SK-N-SH (cell line): Measurements from ENCODE around the gene PLD6. TPM values are rescaled to one million over a fixed set of nuclear protein-coding genes. Genes with fewer than 3 reads are reported as not detected.

ENCODE experiments used
- CTCF ChIA-PET: fragments of 300-600, 350-600 bp; formaldehyde crosslinking; extraction: SDS; loops from one replicate; lab custom pipeline; 2021; lab: Yijun Ruan, JAX
- POLR2A ChIA-PET: fragments of 350-600 bp; sonication (Branson Sonifier 250); formaldehyde crosslinking; extraction: SDS; loops from one replicate; lab custom pipeline; 2020; ENCODE audit warnings: antibody characterized with exemption, inconsistent platforms; lab: Yijun Ruan, JAX
- DNase-seq: peaks from one replicate; pipeline ENCODE4 v3.0.0; 2012
- H2AFZ ChIP-seq: fragments of 200-600 bp; sonication (generic); 2 replicates; pipeline ENCODE4 v1.8.1; 2016; ENCODE audit warnings: antibody characterized with exemption, mild to moderate bottlenecking, low read depth
- H3F3A ChIP-seq: fragments of 200-600 bp; sonication (generic); replicated peaks from 2 replicates; pipeline ENCODE3; 2016; ENCODE audit warnings: antibody characterized with exemption, mild to moderate bottlenecking; ENCODE audit not compliant: insufficient read depth
- H3K27ac ChIP-seq, 2 experiments: fragments of 200-500 bp in 1 of 2; fragments of 200-600 bp in 1 of 2; sonication (Bioruptor generic) in 1 of 2; sonication (generic), shearing (Covaris generic) in 1 of 2; 2 replicates each; pipeline versions ENCODE4 v1.5.1 to v1.6.1; 2014 to 2016; ENCODE audit warnings: low read depth in 2 of 2, inconsistent platforms in 1 of 2, low read length in 1 of 2, mild to moderate bottlenecking in 1 of 2, mixed read lengths in 1 of 2
- H3K27me3 ChIP-seq: fragments of 200-600 bp; sonication (generic), shearing (Covaris generic); 2 replicates; pipeline ENCODE4 v1.6.1; 2016; ENCODE audit warnings: mixed run types; ENCODE audit not compliant: insufficient read depth
- H3K36me3 ChIP-seq, 2 experiments: fragments of 200-500 bp in 1 of 2; fragments of 200-600 bp in 1 of 2; sonication (Bioruptor generic) in 1 of 2; sonication (generic) in 1 of 2; replicated peaks in 1 of 2; 2 replicates each; pipeline versions ENCODE3 to v1.5.1; 2014 to 2016; ENCODE audit warnings: low read length in 1 of 2, mild to moderate bottlenecking in 1 of 2; ENCODE audit not compliant: insufficient read depth in 2 of 2, control insufficient read depth in 1 of 2
- H3K4me1 ChIP-seq, 2 experiments: fragments of 200-500 bp in 1 of 2; fragments of 200-600 bp in 1 of 2; sonication (Bioruptor generic) in 1 of 2; sonication (generic), shearing (Covaris generic) in 1 of 2; 2 replicates each; pipeline versions ENCODE4 v1.5.1 to v1.6.1; 2014 to 2016; ENCODE audit warnings: low read depth in 1 of 2, low read length in 1 of 2, mixed run types in 1 of 2; ENCODE audit not compliant: insufficient read depth in 2 of 2, control insufficient read depth in 1 of 2
- H3K4me2 ChIP-seq: fragments of 200-600 bp; sonication (generic), shearing (Covaris generic); 2 replicates; pipeline ENCODE4 v1.6.1; 2017; ENCODE audit warnings: mixed run types
- H3K4me3 ChIP-seq, 2 experiments: fragments of 200-500 bp in 1 of 2; fragments of 200-600 bp in 1 of 2; sonication (Bioruptor generic) in 1 of 2; sonication (generic), shearing (Covaris generic) in 1 of 2; 2 replicates each; pipeline versions ENCODE4 v1.5.1 to v1.8.1; 2014 to 2016; ENCODE audit warnings: low read depth in 2 of 2, inconsistent platforms in 1 of 2, low read length in 1 of 2, mild to moderate bottlenecking in 1 of 2, mixed read lengths in 1 of 2, moderate library complexity in 1 of 2
- H3K79me2 ChIP-seq: fragments of 200-600 bp; sonication (generic); 2 replicates; pipeline ENCODE4 v1.8.1; 2017; ENCODE audit warnings: mild to moderate bottlenecking; ENCODE audit not compliant: insufficient read depth
- H3K9ac ChIP-seq: fragments of 200-600 bp; sonication (generic); 2 replicates; pipeline ENCODE4 v1.6.1; 2017; ENCODE audit warnings: mixed run types
- H3K9me2 ChIP-seq: fragments of 200-600 bp; sonication (generic); 2 replicates; pipeline ENCODE4 v1.6.1; 2017; ENCODE audit warnings: mixed run types
- H3K9me3 ChIP-seq: fragments of 200-600 bp; sonication (generic); 2 replicates; pipeline ENCODE4 v1.6.1; 2017; ENCODE audit warnings: mixed run types, mild to moderate bottlenecking, moderate library complexity
- H4K20me1 ChIP-seq: fragments of 200-600 bp; sonication (generic); 2 replicates; pipeline ENCODE4 v1.6.1; 2017; ENCODE audit warnings: mild to moderate bottlenecking, mixed run types; ENCODE audit not compliant: insufficient read depth
- CHD2 ChIP-seq: fragments of 150-350 bp; IDR thresholded peaks from 2 replicates; pipeline ENCODE4 v1.6.1; 2018; ENCODE audit warnings: low read length; ENCODE audit not compliant: partially characterized antibody
- CTCF ChIP-seq: fragments of 200-600 bp; sonication (generic); IDR thresholded peaks from 2 replicates; pipeline ENCODE4 v1.6.1; 2017; ENCODE audit warnings: antibody characterized with exemption, mild to moderate bottlenecking, moderate library complexity
- ELF1 ChIP-seq: IDR thresholded peaks from 2 replicates; pipeline ENCODE4 v1.4.0; 2012
- EZH2phosphoT487 ChIP-seq: fragments of 200-600 bp; sonication (generic); IDR thresholded peaks from 2 replicates; pipeline ENCODE4 v1.6.1; 2017; ENCODE audit warnings: low read depth, mixed run types, mild to moderate bottlenecking, antibody characterized with exemption, moderate library complexity, borderline replicate concordance
- FOXM1 ChIP-seq: IDR thresholded peaks from 2 replicates; pipeline ENCODE4 v1.4.0; 2012; ENCODE audit warnings: low read depth, mild to moderate bottlenecking
- GATA2 ChIP-seq: sonication (generic); formaldehyde crosslinking; IDR thresholded peaks from 2 replicates; pipeline ENCODE4 v1.5.0; 2020; ENCODE audit warnings: mild to moderate bottlenecking, missing genetic modification reagents
- JUND ChIP-seq: IDR thresholded peaks from 2 replicates; pipeline ENCODE4 v1.4.0; 2012
- MEF2A ChIP-seq: IDR thresholded peaks from 2 replicates; pipeline ENCODE4 v1.4.0; 2012; ENCODE audit warnings: low read depth, borderline replicate concordance
- NFIC ChIP-seq: IDR thresholded peaks from 2 replicates; pipeline ENCODE4 v1.4.0; 2012; ENCODE audit warnings: borderline replicate concordance
- POLR2AphosphoS5 ChIP-seq: IDR thresholded peaks from 2 replicates; pipeline ENCODE4 v1.6.1; 2012; ENCODE audit warnings: low read depth, low read length
- REST ChIP-seq: IDR thresholded peaks from 2 replicates; pipeline ENCODE4 v1.6.1; 2012; ENCODE audit warnings: mild to moderate bottlenecking, low read depth, low read length, moderate library complexity
- SMC3 ChIP-seq: IDR thresholded peaks from 2 replicates; pipeline ENCODE4 v1.6.1; 2012; ENCODE audit warnings: low read depth, low read length, improper control_type of control experiment
- TAF1 ChIP-seq: IDR thresholded peaks from 2 replicates; pipeline ENCODE4 v1.6.1; 2012; ENCODE audit warnings: low read depth, mild to moderate bottlenecking, low read length, moderate library complexity, borderline replicate concordance
- USF2 ChIP-seq: fragments of 150-350 bp; IDR thresholded peaks from 2 replicates; pipeline ENCODE4 v1.6.1; 2017; ENCODE audit warnings: antibody characterized with exemption, low read length, low read depth, borderline replicate concordance
- WGBS: methylation state at CpG from one replicate; pipeline ENCODE4 v1.1.6; 2017; ENCODE audit warnings: low lambda C conversion rate; 5-methylcytosine and 5-hydroxymethylcytosine counted together
- polyA plus RNA-seq, 3 experiments: library from polyadenylated mRNA; depleted of rRNA; stranded (reverse); fragments of >200 nt; gene quantifications; 2 replicates each; pipeline ENCODE4 v1.2.3, GENCODE V29; 2012

The PLD6 gene
- polyA plus RNA-seq, 1 of the 3 experiments (the other 2 are of a cell fraction), result 3.7 TPM

GRCh38 chr17:17225901-17226300 is 19.8 kb upstream of the PLD6 start:
- no peak overlapping the region for H2AFZ ChIP-seq
- WGBS, result 88% methylated on average over 9 of the region's 10 CpGs

GRCh38 chr17:17224137-17224536 is 18.0 kb upstream of the PLD6 start:
- no peak overlapping the region for H2AFZ ChIP-seq
- H3K27ac ChIP-seq, result no peak overlapping the region
- no peak overlapping the region for H3K9ac ChIP-seq
- H3K27me3 ChIP-seq, result no peaks in the 10 kb centered on the region
- ChIA-PET POLR2A (no interaction called here), CTCF (no interaction called here)
- no peaks in the 10 kb centered on the region for H4K20me1 ChIP-seq
- no peak overlapping the region for H3K4me3 ChIP-seq
- H3F3A ChIP-seq, result no peaks in the 10 kb centered on the region
- no peak for DNase-seq
- no peaks in the 10 kb centered on the region for H3K9me2 ChIP-seq
- 85% methylated on average over 8 of the region's 8 CpGs for WGBS
- no peaks in the 10 kb centered on the region for H3K9me3 ChIP-seq
- no peaks in the 10 kb centered on the region for H3K4me1 ChIP-seq
- no peak overlapping the region for H3K4me2 ChIP-seq
- peaks cover 36 to 64% of the 10 kb centered on the region in 2 experiments for H3K36me3 ChIP-seq
- no peak for TF ChIP-seq USF2
- TF ChIP-seq FOXM1, result no peak
- no peak for TF ChIP-seq EZH2phosphoT487
- no peak for TF ChIP-seq GATA2
- no peak for TF ChIP-seq NFIC
- TF ChIP-seq SMC3, result no peak
- TF ChIP-seq POLR2AphosphoS5, result no peak
- no peak for TF ChIP-seq MEF2A
- TF ChIP-seq JUND, result no peak
- no peak for TF ChIP-seq CTCF
- TF ChIP-seq, all 33 proteins: peak for 0
- H3K79me2 ChIP-seq, result 0 out of 2 replicates have a peak, but pooled peaks cover 3% of the 10 kb centered on the region

More at GRCh38 chr17:17225901-17226300, 19.8 kb upstream of the PLD6 start:
- H3K9me3 ChIP-seq, result no peaks in the 10 kb centered on the region
- peaks cover 36 to 62% of the 10 kb centered on the region in 2 experiments for H3K36me3 ChIP-seq
- no peaks in the 10 kb centered on the region for H4K20me1 ChIP-seq
- H3K4me1 ChIP-seq, result no peaks in the 10 kb centered on the region
- no peak overlapping the region for H3K9ac ChIP-seq
- H3K27ac ChIP-seq, result no peak overlapping the region
- no peak overlapping the region for H3K4me2 ChIP-seq
- no peaks in the 10 kb centered on the region for H3F3A ChIP-seq
- DNase-seq, result no peak
- no peaks in the 10 kb centered on the region for H3K27me3 ChIP-seq
- TF ChIP-seq TAF1 (no peak), CHD2 (no peak), SMC3 (no peak), ELF1 (no peak), REST (no peak)
- H3K79me2 ChIP-seq, result no peaks in the 10 kb centered on the region; the same call in 1 of the 2 replicates
- H3K9me2 ChIP-seq, result no peaks in the 10 kb centered on the region
- ChIA-PET POLR2A (no interaction called here), CTCF (no interaction called here)
- no peak overlapping the region for H3K4me3 ChIP-seq
